ENCODE measurements around the gene LAMA2. TPM values are rescaled to one million over a fixed set of nuclear protein-coding genes. Genes with fewer than 3 reads are reported as not detected.
A peak's percentile ranks its signal among the peaks of the same experiment; 100 is the strongest.

LAMA2 gene
- total and polyA plus RNA-seq, 2 donors (not counting 1 experiment from before 2014, with no cell fraction given), result 19.5 to 67.5 TPM

GRCh38 chr6:128874863-128875262 lies 8.1 kb upstream of the LAMA2 start:
- DNase-seq (ENCODE audit: low read depth in 2 of 2), result no peak
- Histone ChIP-seq H3K9ac (ENCODE audit: insufficient read depth, low read length) (no peak overlapping the region), H3K4me3 (replicated peaks in 1 of 4; ENCODE audit: control extremely low read depth in 1 of 4, insufficient read depth in 1 of 4, low read depth in 3 of 4, low read length in 4 of 4) (no peak overlapping the region)

GRCh38 chr6:128882560-128882959 lies 378 bp upstream of the LAMA2 start:
- DNase-seq (ENCODE audit: low read depth in 2 of 2), result no peak
- TF ChIP-seq, protein P1, sequence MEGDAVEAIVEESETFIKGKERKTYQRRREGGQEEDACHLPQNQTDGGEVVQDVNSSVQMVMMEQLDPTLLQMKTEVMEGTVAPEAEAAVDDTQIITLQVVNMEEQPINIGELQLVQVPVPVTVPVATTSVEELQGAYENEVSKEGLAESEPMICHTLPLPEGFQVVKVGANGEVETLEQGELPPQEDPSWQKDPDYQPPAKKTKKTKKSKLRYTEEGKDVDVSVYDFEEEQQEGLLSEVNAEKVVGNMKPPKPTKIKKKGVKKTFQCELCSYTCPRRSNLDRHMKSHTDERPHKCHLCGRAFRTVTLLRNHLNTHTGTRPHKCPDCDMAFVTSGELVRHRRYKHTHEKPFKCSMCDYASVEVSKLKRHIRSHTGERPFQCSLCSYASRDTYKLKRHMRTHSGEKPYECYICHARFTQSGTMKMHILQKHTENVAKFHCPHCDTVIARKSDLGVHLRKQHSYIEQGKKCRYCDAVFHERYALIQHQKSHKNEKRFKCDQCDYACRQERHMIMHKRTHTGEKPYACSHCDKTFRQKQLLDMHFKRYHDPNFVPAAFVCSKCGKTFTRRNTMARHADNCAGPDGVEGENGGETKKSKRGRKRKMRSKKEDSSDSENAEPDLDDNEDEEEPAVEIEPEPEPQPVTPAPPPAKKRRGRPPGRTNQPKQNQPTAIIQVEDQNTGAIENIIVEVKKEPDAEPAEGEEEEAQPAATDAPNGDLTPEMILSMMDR (conservative IDR thresholded peaks at IDR 0.05 in 1 of 2, IDR thresholded peaks at IDR 0.05 in 1 of 2; ENCODE audit: low read depth in 1 of 2, low read length in 2 of 2), result no peak
- no peak for TF ChIP-seq EZH2 (IDR thresholded peaks at IDR 0.05; ENCODE audit: low read length, missing control alignments)
- H3K9me3 ChIP-seq (ENCODE audit: control insufficient read depth, insufficient read depth, low read depth, low read length), result no peaks in the 10 kb centered on the region
- H3K36me3 ChIP-seq (ENCODE audit: control insufficient read depth, insufficient read depth, low read length), result no peaks in the 10 kb centered on the region
- H3K9ac ChIP-seq (ENCODE audit: insufficient read depth, low read length), result peak overlapping the region; percentile 65
- H3K27ac ChIP-seq (ENCODE audit: insufficient read depth, low read length), result peak overlapping the region; percentile 73
- H4K20me1 ChIP-seq (ENCODE audit: control insufficient read depth, extremely low read depth, insufficient read depth, low read length), result no peaks in the 10 kb centered on the region
- peaks cover 3% of the 10 kb centered on the region for H3K79me2 ChIP-seq (ENCODE audit: control insufficient read depth, insufficient read depth, low read length)
- H3K4me2 ChIP-seq (ENCODE audit: extremely low read depth, insufficient read depth, low read length), result peak overlapping the region; percentile 80
- peak overlapping the region; percentile 99 for H2AFZ ChIP-seq (ENCODE audit: low read length)
- H3K27me3 ChIP-seq (ENCODE audit: control insufficient read depth, insufficient read depth, low read length), result no peaks in the 10 kb centered on the region
- H3K4me1 ChIP-seq (ENCODE audit: control insufficient read depth, extremely low read depth, insufficient read depth, low read length), result no peaks in the 10 kb centered on the region
- H3K4me3 ChIP-seq (replicated peaks in 1 of 4; ENCODE audit: control extremely low read depth in 1 of 4, insufficient read depth in 1 of 4, low read depth in 3 of 4, low read length in 4 of 4), result peak overlapping the region; percentile 68 to 86 (median 78)

More at GRCh38 chr6:128874863-128875262, 8.1 kb upstream of the LAMA2 start:
- Histone ChIP-seq H3K27me3 (ENCODE audit: control insufficient read depth, insufficient read depth, low read length) (no peaks in the 10 kb centered on the region), H3K27ac (ENCODE audit: insufficient read depth, low read length) (no peak overlapping the region), H2AFZ (ENCODE audit: low read length) (no peak overlapping the region), H3K9me3 (ENCODE audit: control insufficient read depth, insufficient read depth, low read depth, low read length) (no peaks in the 10 kb centered on the region), H4K20me1 (ENCODE audit: control insufficient read depth, extremely low read depth, insufficient read depth, low read length) (no peaks in the 10 kb centered on the region), H3K4me2 (ENCODE audit: extremely low read depth, insufficient read depth, low read length) (no peak overlapping the region), H3K4me1 (ENCODE audit: control insufficient read depth, extremely low read depth, insufficient read depth, low read length) (no peaks in the 10 kb centered on the region), H3K79me2 (ENCODE audit: control insufficient read depth, insufficient read depth, low read length) (no peaks in the 10 kb centered on the region), H3K36me3 (ENCODE audit: control insufficient read depth, insufficient read depth, low read length) (no peaks in the 10 kb centered on the region)
- TF ChIP-seq, protein P1 (conservative IDR thresholded peaks at IDR 0.05 in 1 of 2, IDR thresholded peaks at IDR 0.05 in 1 of 2; ENCODE audit: low read depth in 1 of 2, low read length in 2 of 2), result no peak
- TF ChIP-seq EZH2 (IDR thresholded peaks at IDR 0.05; ENCODE audit: low read length, missing control alignments), result no peak

DNA sequence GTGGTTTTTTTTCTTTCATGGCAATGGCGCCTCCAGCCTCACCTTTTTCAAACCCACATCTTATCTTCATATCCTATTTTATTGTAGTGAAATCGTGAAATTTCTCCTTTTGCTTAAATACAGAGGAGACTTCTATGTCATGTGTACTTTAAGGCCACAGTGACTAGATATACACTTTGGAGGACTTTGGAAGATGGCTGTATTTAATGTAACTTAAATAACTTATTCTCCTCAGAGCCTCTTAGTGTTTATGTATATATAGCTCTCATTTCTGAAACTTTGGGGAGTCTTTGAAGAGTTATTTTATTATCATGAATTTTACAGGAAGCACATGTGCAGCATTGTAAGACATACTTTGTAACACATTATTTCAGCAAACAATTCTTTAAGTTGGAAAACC lies 968 bp downstream of the LAMA2 start:
- Histone ChIP-seq H3K4me3 (replicated peaks in 1 of 4; ENCODE audit: control extremely low read depth in 1 of 4, insufficient read depth in 1 of 4, low read depth in 3 of 4, low read length in 4 of 4) (peak overlapping the region; percentile 4 to 86 (median 78)), H3K36me3 (ENCODE audit: control insufficient read depth, insufficient read depth, low read length) (no peaks in the 10 kb centered on the region), H3K27ac (ENCODE audit: insufficient read depth, low read length) (no peak overlapping the region), H3K79me2 (ENCODE audit: control insufficient read depth, insufficient read depth, low read length) (peaks cover 3% of the 10 kb centered on the region), H3K9me3 (ENCODE audit: control insufficient read depth, insufficient read depth, low read depth, low read length) (no peaks in the 10 kb centered on the region), H3K4me2 (ENCODE audit: extremely low read depth, insufficient read depth, low read length) (peak overlapping the region; percentile 81), H2AFZ (ENCODE audit: low read length) (no peak overlapping the region), H3K27me3 (ENCODE audit: control insufficient read depth, insufficient read depth, low read length) (no peaks in the 10 kb centered on the region), H3K4me1 (ENCODE audit: control insufficient read depth, extremely low read depth, insufficient read depth, low read length) (no peaks in the 10 kb centered on the region), H3K9ac (ENCODE audit: insufficient read depth, low read length) (no peak overlapping the region), H4K20me1 (ENCODE audit: control insufficient read depth, extremely low read depth, insufficient read depth, low read length) (no peaks in the 10 kb centered on the region)
- DNase-seq (ENCODE audit: low read depth in 2 of 2), result peak in 1 of 2 donors; percentile 25
- no peak for TF ChIP-seq EZH2 (IDR thresholded peaks at IDR 0.05; ENCODE audit: low read length, missing control alignments)
- TF ChIP-seq, protein P1 (conservative IDR thresholded peaks at IDR 0.05 in 1 of 2, IDR thresholded peaks at IDR 0.05 in 1 of 2; ENCODE audit: low read depth in 1 of 2, low read length in 2 of 2), result no peak

All from fibroblast of lung (primary cell).